NCI-H2171 (cell line): ENCODE results near the gene MSS51.

ENCODE experiments used
- DNase-seq: peaks from one replicate; lab custom pipeline; 2025; lab: John Stamatoyannopoulos, UW

Gene MSS51

GRCh38 chr10:73433538-73433867 lies at the start of gene MSS51:
MSS51 (minus strand) TSS chr10:73433561; CDS start chr10:73428284, 5,277 bp downstream.
- DNase-seq = no peak

- no peak for DNase-seq
Observed at GRCh38 chr10:73480158-73480557, 46.8 kb upstream of the MSS51 start.

- DNase-seq = no peak
Observed at GRCh38 chr10:73478636-73479035, 45.3 kb upstream of the MSS51 start.

- no peak for DNase-seq
Observed at GRCh38 chr10:73471226-73471625, 37.9 kb upstream of the MSS51 start.

GRCh38 chr10:73469579-73469978 lies 36.2 kb upstream of the MSS51 start:
- DNase-seq = no peak

GRCh38 chr10:73467206-73467605 lies 33.8 kb upstream of the MSS51 start:
- no peak for DNase-seq

GRCh38 chr10:73465978-73466726 lies 32.8 kb upstream of the MSS51 start:
- no peak for DNase-seq

GRCh38 chr10:73460897-73461296 lies 27.5 kb upstream of the MSS51 start:
- DNase-seq = no peak

GRCh38 chr10:73459683-73460314 lies 26.4 kb upstream of the MSS51 start:
- DNase-seq = no peak

GRCh38 chr10:73456187-73456890 lies 23.0 kb upstream of the MSS51 start:
- DNase-seq = no peak

- DNase-seq = no peak
Observed at GRCh38 chr10:73449113-73449512, 15.8 kb upstream of the MSS51 start.

GRCh38 chr10:73448384-73448783 lies 15.0 kb upstream of the MSS51 start:
- no peak for DNase-seq

- no peak for DNase-seq
Observed at GRCh38 chr10:73446926-73447325, 13.6 kb upstream of the MSS51 start.

GRCh38 chr10:73444457-73444856 lies 11.1 kb upstream of the MSS51 start:
- DNase-seq = no peak

- DNase-seq = no peak
Observed at GRCh38 chr10:73439605-73440312, 6.4 kb upstream of the MSS51 start.

GRCh38 chr10:73439055-73439454 lies 5.7 kb upstream of the MSS51 start:
- no peak for DNase-seq

GRCh38 chr10:73432646-73433537 lies 469 bp downstream of the MSS51 start:
- no peak for DNase-seq

GRCh38 chr10:73426318-73426717 lies 7.0 kb downstream of the MSS51 start:
- DNase-seq = no peak

GRCh38 chr10:73424478-73424877 lies 8.9 kb downstream of the MSS51 start:
- no peak for DNase-seq

- DNase-seq = no peak
Observed at GRCh38 chr10:73423309-73423708, 10.1 kb downstream of the MSS51 start.

GRCh38 chr10:73416571-73416970 lies 16.8 kb downstream of the MSS51 start:
- DNase-seq = no peak
